Right lobe of liver (tissue), 6 donors: Measurements from ENCODE around the gene GFOD1. TPM values are rescaled to one million over a fixed set of nuclear protein-coding genes. Genes with fewer than 3 reads are reported as not detected.

Source experiments
- ATAC-seq, 4 donors: fragments of 200-7000 bp; cut with Tn5 transposase; one replicate each; pipeline ENCODE4 v1.9.1; 2020; ENCODE audit warnings: mild to moderate bottlenecking in 4 of 4, moderate library complexity in 4 of 4
- DNase-seq, 3 donors: peaks; one replicate each; pipeline ENCODE4 v3.0.0-alpha.2; 2020
- H3K27ac ChIP-seq, 3 donors: fragments of 200-600 bp; one replicate each; pipeline ENCODE4 v1.8.0; 2022
- H3K27me3 ChIP-seq, 2 donors: fragments of 200-600 bp; one replicate each; pipeline ENCODE4 v1.8.0; 2022
- H3K36me3 ChIP-seq, 4 donors: fragments of 200-600 bp; sonication (generic) in 1 of 4; one replicate each; pipeline versions ENCODE4 v1.5.1 to v1.8.0; 2017 to 2022; ENCODE audit warnings: control low read depth in 1 of 4
- H3K4me1 ChIP-seq, 4 donors: fragments of 200-600 bp; sonication (generic) in 1 of 4; one replicate each; pipeline versions ENCODE4 v1.5.1 to v1.8.0; 2017 to 2022; ENCODE audit warnings: control low read depth in 1 of 4
- H3K4me3 ChIP-seq, 3 donors: fragments of 200-600 bp; one replicate each; pipeline ENCODE4 v1.8.0; 2022
- H3K9me3 ChIP-seq, 4 donors: fragments of 200-600 bp; sonication (generic) in 1 of 4; one replicate each; pipeline versions ENCODE4 v1.5.1 to v1.8.0; 2017 to 2022; ENCODE audit warnings: control low read depth in 1 of 4
- POLR2A ChIP-seq: fragments of 450-650 bp; IDR thresholded peaks from one replicate; pipeline ENCODE4 v1.6.1; 2017; ENCODE audit warnings: antibody characterized with exemption, mild to moderate bottlenecking
- WGBS: methylation state at CpG from one replicate; pipeline ENCODE4 v1.1.6; 2018; ENCODE audit warnings: low coverage, low lambda C conversion rate; ENCODE audit not compliant: insufficient coverage; ENCODE audit errors: missing lambda C conversion rate; 5-methylcytosine and 5-hydroxymethylcytosine counted together
- intact Hi-C, 2 donors: fragments of 100-400 bp; cut with DNase I; formaldehyde crosslinking; loops; one replicate each; pipeline versions ENCODE4 v1.11.2 to v1.14.1; 2022
- long read RNA-seq: library from polyadenylated mRNA; unstranded; transcript quantifications from one replicate; pipeline ENCODE4 v2.0.0, GENCODE V29; 2019
- total RNA-seq, 6 experiments: library from RNA; depleted of rRNA in 2 of 6; stranded (reverse); fragments of >200 nt in 2 of 6; fragmentation: NEBNext Ultra II Directional in 3 of 6; extraction: Animal tissue kit (Norgen Biotek cat#: 25700) in 3 of 6; gene quantifications; one replicate each; pipeline versions ENCODE4 v1.1.0 to v1.2.4, GENCODE V29; 2016 to 2023
- TF ChIP-seq, protein P1 (sequence below), 4 donors: fragments of 200-600 bp in 3 of 4; fragments of 450-650 bp in 1 of 4; IDR thresholded peaks; one replicate each; pipeline versions ENCODE4 v1.5.1 to v1.8.0; 2016 to 2022; ENCODE audit warnings: antibody characterized with exemption in 4 of 4, mild to moderate bottlenecking in 2 of 4
- donor health status: DM: no; HTN: yes; CAD: no.
- donor health status: DM: no; HTN: no; CAD: no.
- donor health status: DM: no; HTN: no; CAD: no.
- donor health status: DM: no; HTN: yes; CAD: no.
- donor health status: DM: no; HTN: yes; CAD: no.

GFOD1 gene, protein sequence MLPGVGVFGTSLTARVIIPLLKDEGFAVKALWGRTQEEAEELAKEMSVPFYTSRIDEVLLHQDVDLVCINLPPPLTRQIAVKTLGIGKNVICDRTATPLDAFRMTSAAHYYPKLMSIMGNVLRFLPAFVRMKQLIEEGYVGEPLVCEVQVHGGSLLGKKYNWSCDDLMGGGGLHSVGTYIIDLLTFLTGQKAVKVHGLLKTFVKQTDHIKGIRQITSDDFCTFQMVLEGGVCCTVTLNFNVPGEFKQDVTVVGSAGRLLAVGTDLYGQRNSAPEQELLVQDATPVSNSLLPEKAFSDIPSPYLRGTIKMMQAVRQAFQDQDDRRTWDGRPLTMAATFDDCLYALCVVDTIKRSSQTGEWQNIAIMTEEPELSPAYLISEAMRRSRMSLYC
- total RNA-seq: 1 to 10 TPM; 5.4 to 8.5 (median 7.5) TPM
- long read RNA-seq, partial matches to known transcripts: 0 of 1 reads
- long read RNA-seq, other reads (novel, unspliced or antisense): 1 of 1 reads

DNA sequence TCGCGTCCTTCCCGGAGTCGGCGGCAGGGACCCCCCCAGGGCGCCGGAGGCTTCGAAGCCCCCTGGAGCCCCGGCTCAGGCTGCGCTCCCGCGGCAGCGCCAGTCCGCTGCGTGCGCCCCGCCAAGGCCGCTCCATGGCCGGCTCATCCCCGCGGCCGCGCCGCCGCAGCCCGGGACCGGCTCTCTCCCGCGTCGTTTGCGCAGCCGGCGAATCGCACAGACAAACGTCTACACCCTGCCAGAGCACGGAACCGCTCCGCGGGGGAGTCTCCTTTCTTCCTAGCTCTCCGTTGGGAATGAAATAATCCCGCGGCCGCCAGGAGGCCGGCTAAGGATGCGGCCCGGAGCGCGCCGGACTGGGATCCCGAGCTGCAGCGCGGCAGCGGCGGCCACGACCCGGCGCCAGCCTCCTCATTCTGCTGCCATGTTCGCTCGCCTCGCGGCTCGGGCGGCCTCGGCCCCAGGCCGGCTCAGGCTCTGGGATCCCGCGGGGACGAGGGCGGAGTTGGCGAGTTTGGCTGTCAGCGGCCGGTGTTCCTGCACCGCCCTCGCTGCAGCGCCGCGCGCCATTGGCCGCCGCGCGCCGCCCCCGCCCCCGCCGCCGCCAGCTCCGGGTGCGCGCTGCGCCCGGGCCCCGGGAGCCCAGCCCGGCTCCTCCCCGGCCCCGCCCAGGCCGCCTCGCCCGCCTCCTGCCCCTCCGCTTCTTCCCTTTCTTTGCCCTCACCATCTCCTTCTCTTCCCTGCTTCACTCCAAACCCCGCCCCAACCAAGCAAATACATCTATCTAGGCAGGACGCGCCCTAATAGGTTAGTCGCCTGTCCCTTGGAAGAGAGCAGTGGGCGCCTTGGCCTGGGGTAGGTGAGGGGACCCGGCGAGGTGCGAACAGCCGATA, at the start of gene GFOD1:
GFOD1 (minus strand) TSS at position 479 of the 893 bp plus-strand sequence. CDS start 710 bp downstream, outside the sequence.
- no peaks in the 10 kb centered on the region for H3K9me3 ChIP-seq
- DNase-seq (peak; percentile 93 to 95 (median 93)), ATAC-seq (peak; percentile 73 to 88 (median 80))
- TF ChIP-seq, protein P1, sequence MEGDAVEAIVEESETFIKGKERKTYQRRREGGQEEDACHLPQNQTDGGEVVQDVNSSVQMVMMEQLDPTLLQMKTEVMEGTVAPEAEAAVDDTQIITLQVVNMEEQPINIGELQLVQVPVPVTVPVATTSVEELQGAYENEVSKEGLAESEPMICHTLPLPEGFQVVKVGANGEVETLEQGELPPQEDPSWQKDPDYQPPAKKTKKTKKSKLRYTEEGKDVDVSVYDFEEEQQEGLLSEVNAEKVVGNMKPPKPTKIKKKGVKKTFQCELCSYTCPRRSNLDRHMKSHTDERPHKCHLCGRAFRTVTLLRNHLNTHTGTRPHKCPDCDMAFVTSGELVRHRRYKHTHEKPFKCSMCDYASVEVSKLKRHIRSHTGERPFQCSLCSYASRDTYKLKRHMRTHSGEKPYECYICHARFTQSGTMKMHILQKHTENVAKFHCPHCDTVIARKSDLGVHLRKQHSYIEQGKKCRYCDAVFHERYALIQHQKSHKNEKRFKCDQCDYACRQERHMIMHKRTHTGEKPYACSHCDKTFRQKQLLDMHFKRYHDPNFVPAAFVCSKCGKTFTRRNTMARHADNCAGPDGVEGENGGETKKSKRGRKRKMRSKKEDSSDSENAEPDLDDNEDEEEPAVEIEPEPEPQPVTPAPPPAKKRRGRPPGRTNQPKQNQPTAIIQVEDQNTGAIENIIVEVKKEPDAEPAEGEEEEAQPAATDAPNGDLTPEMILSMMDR (IDR thresholded peaks at IDR 0.05): peak in 1 of 4 donors; percentile 10
- peak; percentile 97 for TF ChIP-seq POLR2A
- peak within 1 kb of the TSS; percentile 68 to 89 (median 86) for H3K4me3 ChIP-seq
- 0% methylated on average over 6 of the region's 109 CpGs for WGBS
- intact Hi-C loops: loop anchor here (10.0 kb wide), 2 partner anchors 73 to 87 kb away; partner anchors contain the start of gene SIRT5 (in 1 of the 2)
- H3K27me3 ChIP-seq: no peaks in the 10 kb centered on the region
- H3K27ac ChIP-seq: peak within 1 kb of the TSS; percentile 88 to 96 (median 90)
- H3K4me1 ChIP-seq: peaks cover 0 to 26% (median 4%) of the 10 kb centered on the region in 4 donors
- H3K36me3 ChIP-seq: no peaks in the 10 kb centered on the region

DNA sequence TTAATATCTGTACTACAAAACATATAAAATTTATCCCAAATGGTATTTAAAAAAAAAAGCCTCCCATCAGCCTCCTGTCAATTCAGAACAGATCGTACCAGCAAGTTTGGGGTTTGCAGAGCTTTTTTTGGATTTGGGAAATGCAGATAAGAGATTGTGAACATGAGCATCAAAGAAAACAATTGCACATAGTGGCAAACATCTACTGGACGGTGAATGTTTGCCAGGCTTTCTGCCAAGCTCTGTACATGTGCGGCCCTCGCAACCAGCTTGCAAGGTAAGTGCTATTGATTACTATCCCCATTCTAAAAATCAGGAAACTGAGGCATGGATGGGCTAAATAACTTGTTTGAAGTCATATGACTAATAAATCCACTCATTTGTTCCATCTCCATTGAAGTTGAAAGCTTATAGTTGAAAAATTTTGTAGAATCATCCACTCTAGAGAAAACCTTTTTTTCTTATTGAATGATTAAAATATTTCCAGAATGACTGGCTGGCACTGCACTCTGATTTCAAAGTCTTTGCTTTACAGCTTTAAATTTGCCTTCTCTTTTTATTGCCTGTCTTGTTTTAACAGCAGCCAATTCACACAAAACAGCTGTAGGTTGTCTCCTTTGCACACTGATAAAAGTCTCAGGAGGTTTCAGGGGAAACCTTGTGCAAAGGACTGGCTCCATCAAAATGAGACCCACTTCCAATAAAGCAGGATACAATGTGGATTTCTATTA, 49.6 kb upstream of the GFOD1 start:
- peak; percentile 73 to 90 (median 86) for ATAC-seq
- peak overlapping the region in 1 of 3 donors; percentile 9 for H3K27ac ChIP-seq
- peaks cover 0 to 14% (median 0%) of the 10 kb centered on the region in 4 donors for H3K4me1 ChIP-seq
- TF ChIP-seq POLR2A: no peak
- TF ChIP-seq, protein P1 (IDR thresholded peaks at IDR 0.05): no peak
- no peaks in the 10 kb centered on the region for H3K9me3 ChIP-seq
- no peak overlapping the region for H3K4me3 ChIP-seq
- H3K36me3 ChIP-seq: no peaks in the 10 kb centered on the region
- no peaks in the 10 kb centered on the region for H3K27me3 ChIP-seq
- whole genome bisulfite sequencing: 26% methylated on average over 4 of the region's 4 CpGs
- intact Hi-C loops: loop anchor here in 1 of 2 donors (10.0 kb wide), 1 partner anchor 192 kb away; no protein-coding TSS in a partner anchor
- DNase-seq: peak in 2 of 3 donors; percentile 52 to 69

DNA sequence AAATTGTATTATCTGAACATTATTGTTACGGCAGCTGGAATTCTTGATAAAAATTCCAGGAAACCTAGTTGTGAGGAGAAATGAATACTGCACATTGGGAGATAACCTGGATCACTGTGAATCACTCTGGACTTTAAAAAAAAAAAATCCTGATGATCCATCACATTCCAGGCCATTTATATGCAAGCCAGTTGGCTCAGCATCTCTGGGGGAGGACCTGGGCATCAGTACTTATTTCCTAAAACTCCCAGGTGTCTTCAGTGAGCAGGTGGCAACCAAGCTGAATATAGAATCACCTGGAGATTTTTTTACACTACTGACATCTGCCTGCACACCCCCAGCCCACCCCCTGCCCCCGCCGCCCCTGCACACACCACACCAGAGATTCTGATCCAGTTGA, 47.9 kb upstream of the GFOD1 start:
- WGBS: 81% methylated on average over 3 of the region's 3 CpGs
- no peak overlapping the region for H3K27ac ChIP-seq
- no peaks in the 10 kb centered on the region for H3K9me3 ChIP-seq
- no peak overlapping the region for H3K4me3 ChIP-seq
- intact Hi-C loops: loop anchor here in 1 of 2 donors (10.0 kb wide), 1 partner anchor 191 kb away; no protein-coding TSS in a partner anchor
- ATAC-seq: no peak
- no peaks in the 10 kb centered on the region for H3K27me3 ChIP-seq
- no peak for DNase-seq
- TF ChIP-seq, protein P1 (IDR thresholded peaks at IDR 0.05): no peak
- TF ChIP-seq POLR2A: no peak
- peaks cover 0 to 14% (median 0%) of the 10 kb centered on the region in 4 donors for H3K4me1 ChIP-seq
- H3K36me3 ChIP-seq: no peaks in the 10 kb centered on the region

DNA sequence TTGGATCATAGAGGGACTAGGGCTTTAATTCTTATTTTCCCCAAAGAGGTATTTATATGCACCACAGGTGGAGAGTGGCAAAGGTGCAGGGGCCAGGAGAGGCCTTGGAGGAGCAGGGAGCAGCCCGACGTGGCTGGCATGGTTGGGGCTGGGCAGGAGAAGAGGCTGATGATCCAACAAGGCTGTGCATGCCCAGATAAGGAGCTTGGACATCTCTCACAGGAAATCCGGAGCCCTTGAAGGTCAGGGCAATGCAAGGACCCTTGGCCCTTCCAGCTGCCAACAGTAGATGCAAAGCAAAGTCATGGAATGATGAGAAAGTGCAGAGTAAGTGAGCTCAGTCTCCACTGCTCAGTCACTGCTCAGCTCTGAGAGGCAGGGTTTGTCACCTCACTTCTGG, 47.1 kb upstream of the GFOD1 start:
- H3K27me3 ChIP-seq: no peaks in the 10 kb centered on the region
- WGBS: no CpG with 5 or more reads among the region's 3 CpGs
- no peak overlapping the region for H3K27ac ChIP-seq
- H3K4me3 ChIP-seq: no peak overlapping the region
- ATAC-seq (peak in 1 of 4 donors; percentile 22), DNase-seq (no peak)
- TF ChIP-seq, protein P1 (IDR thresholded peaks at IDR 0.05): no peak
- no peaks in the 10 kb centered on the region for H3K9me3 ChIP-seq
- H3K4me1 ChIP-seq: peaks cover 0 to 14% (median 0%) of the 10 kb centered on the region in 4 donors
- no peaks in the 10 kb centered on the region for H3K36me3 ChIP-seq
- intact Hi-C loops: loop anchor here in 1 of 2 donors (10.0 kb wide), 1 partner anchor 190 kb away; no protein-coding TSS in a partner anchor
